GM18867 (cell line): Measurements from ENCODE around the gene C1QTNF5.

ENCODE experiments used
- ATAC-seq: cut with Tn5 transposase; IDR thresholded peaks from one replicate; pipeline ENCODE4 v1.9.1; 2021; ENCODE audit warnings: mild to moderate bottlenecking, moderate library complexity; ENCODE audit not compliant: unreplicated experiment

Gene C1QTNF5

DNA sequence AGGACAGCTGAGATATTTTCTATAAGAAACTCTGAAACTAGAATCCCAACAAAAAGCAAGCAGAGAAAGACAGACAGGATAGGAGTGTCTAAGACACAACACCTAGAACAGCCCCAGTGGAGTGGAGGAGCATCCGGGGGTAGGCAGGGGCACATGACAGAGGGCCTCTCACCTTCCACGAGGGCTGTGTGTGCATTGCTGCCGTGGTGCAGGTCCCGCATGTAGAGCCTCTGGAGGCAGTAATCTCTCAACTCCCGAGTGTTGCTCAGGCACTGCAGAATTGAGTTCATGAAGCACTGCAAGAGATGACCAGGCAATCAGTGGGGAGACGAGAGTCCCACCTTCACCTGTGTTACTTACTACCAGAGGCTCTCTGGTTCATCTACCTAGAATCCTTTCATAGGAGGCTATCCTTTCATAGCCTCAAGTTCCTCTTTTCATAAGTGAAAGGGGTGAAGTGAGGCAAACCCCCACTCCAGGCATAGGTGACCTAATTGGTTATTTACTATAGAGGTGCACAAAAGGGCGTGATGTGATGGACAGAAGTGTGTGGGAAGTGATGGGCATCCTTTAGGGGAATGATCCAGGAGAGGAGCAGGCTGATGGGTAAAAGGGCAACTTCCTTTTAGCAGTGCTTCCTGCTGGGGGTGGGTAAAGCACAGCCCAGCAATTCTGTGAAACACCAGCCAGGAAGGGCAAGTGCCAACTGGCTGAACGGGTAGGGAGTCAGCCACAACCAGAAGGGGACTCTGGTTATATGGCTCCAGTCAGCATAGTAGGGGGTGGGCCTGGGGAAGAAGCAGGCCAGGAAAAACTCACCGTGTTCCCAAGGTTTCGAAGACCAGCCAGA, 18.9 kb upstream of the C1QTNF5 start:
- no peak for ATAC-seq

DNA sequence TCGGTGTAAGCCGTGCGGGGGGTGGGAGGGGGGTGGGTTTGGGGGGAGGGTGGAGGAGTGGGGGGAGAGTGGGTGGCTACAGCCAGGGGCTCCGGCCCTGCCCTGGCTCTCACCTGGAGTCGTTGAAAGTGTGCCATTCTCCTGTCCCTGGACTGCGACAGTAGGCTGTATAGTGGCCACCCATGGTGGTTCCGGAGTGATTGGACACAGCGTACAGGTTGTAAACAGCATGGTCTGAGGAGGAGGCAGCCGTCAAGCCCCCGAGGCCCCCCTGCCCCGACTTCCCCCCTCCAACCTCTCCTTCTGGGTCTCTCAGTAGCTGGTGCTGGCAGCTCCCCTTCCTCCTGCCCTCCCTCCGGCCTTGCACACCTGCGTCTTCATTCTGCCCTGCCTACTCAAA, 16.4 kb upstream of the C1QTNF5 start:
- ATAC-seq = no peak

GRCh38 chr11:119356349-119357031, 15.8 kb upstream of the C1QTNF5 start:
- peak; percentile 69 for ATAC-seq

DNA sequence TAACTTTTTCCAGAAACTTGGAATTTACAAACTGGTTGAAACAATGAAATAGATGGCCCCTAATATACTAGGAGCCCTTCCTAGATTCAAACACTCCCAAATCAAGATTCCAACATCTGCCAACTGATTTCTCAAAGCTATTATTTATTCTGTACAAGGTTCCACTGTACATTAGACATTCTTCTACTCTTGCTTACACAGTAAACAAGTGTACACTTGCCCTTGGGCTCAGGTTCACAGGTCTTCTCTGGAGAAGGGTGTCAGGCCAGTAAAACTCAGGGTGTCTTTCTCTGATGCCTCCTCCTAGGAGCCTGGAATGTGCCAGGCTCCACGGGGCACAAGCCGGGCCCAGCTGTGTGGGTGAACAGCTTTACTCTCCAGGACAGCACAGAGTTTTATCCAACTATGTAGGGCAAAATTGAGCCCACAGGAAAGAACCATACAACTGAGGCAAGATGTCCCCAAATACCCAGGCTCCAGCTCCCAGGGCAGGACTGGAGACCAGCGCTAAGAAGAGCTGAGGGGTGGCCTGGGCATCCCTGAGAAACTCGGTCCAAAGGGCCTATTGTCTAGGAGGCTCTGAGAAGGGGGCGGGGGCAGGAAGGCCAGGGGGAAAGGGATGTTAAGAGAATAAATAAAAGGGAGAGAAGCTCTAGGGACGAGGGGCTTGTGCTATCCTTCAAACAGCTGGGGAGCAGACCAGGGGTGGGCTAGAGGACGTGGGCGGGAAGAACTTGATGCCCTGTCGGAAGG, 14.6 kb upstream of the C1QTNF5 start:
- no peak for ATAC-seq

DNA sequence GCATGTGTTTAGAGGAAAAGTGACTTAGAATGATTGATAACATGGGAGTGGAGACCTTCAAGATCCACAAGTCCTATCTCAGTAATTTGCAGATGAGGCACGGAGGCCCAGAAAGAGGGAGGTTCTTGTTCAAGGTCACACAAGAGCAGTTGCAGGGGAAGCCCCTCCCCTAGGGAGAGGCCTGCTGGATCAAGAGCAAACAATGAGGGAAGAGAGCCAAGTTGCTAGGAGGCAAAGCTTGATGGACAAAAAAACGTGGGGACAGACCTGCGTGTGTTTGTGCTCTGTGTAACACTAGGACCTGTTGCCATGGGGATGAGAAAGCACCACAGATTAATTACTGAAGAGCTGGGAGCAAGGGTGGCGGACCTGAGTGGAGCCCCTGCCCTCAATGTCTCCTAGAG, 12.2 kb upstream of the C1QTNF5 start:
- no peak for ATAC-seq

GRCh38 chr11:119351232-119351631, 10.5 kb upstream of the C1QTNF5 start:
- no peak for ATAC-seq

DNA sequence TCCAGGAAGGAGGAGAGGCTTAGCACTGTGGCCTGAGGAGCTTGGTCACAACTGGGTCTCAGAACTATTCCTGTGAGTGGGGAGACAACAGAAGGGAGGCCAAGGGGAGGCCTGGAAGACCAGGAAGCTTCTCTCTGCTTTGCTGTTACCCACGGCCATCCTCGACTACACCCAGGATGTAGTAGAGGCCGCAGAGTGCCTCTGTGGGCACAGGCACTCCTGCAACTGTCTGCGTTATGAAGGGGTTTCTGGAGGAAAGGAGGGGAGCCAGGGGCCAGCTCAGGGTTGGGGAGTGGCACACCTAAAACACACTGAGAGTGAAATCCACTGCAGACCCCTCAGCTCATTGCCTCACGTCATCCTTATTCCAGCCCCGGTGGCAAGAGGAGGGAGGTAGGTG, 9.6 kb upstream of the C1QTNF5 start:
- ATAC-seq = no peak

GRCh38 chr11:119347940-119348605, 7.4 kb upstream of the C1QTNF5 start:
- no peak for ATAC-seq

- ATAC-seq = no peak
Observed at GRCh38 chr11:119347242-119347641, 6.6 kb upstream of the C1QTNF5 start.

- no peak for ATAC-seq
Observed at GRCh38 chr11:119346605-119347004, 5.9 kb upstream of the C1QTNF5 start, which contains the start of gene MFRP. TSS of gene MFRP (minus strand) at chr11:119346705. CDS start at chr11:119346513, 192 bp downstream.

- no peak for ATAC-seq
Observed at GRCh38 chr11:119345685-119346084, 5.0 kb upstream of the C1QTNF5 start.

GRCh38 chr11:119344291-119345010, 3.8 kb upstream of the C1QTNF5 start:
- ATAC-seq = no peak

DNA sequence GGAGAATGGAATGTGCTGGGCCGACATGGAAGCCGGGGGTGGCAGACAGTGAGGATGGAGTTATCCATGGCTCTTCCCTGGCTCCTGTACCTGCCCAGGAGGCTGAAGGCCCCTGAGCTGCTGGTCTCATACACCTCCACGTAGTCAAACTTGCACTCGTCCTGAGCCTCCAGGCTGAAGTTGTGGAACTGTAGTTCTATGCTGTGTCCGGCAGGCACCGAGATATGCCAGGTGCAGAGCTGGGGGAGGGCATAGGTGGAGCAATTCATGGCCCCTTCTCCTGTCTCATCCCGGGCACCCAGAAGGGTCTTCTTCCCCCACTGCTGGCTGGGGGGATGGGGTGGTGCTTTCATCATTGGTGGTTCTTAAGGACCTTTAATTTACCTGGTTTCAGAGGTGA, 3.0 kb upstream of the C1QTNF5 start:
- no peak for ATAC-seq

GRCh38 chr11:119342362-119343130, 1.9 kb upstream of the C1QTNF5 start:
- ATAC-seq = no peak

GRCh38 chr11:119342023-119342300, 1.3 kb upstream of the C1QTNF5 start:
- ATAC-seq = no peak

GRCh38 chr11:119341222-119342022, 739 bp upstream of the C1QTNF5 start:
- ATAC-seq = no peak

GRCh38 chr11:119339589-119340334, 921 bp downstream of the C1QTNF5 start:
- no peak for ATAC-seq

- ATAC-seq = no peak
Observed at GRCh38 chr11:119338965-119339588, 1.6 kb downstream of the C1QTNF5 start.
